Neural progenitor cell (in vitro differentiated cells): ENCODE measurements around the gene SZRD1. TPM values are rescaled to one million over a fixed set of nuclear protein-coding genes. Genes with fewer than 3 reads are reported as not detected.

Source experiments
- DNase-seq: peaks from one replicate; pipeline ENCODE4 v3.0.0-alpha.2; 2016; ENCODE audit warnings: low spot score
- H2AFZ ChIP-seq: fragments of 200-600 bp; sonication (generic); replicated peaks from 2 replicates; pipeline ENCODE4 v1.6.1; 2016; ENCODE audit warnings: antibody characterized with exemption
- H3F3A ChIP-seq: fragments of 200-600 bp; sonication (generic); 2 replicates; pipeline ENCODE4 v1.6.1; 2016; ENCODE audit warnings: antibody characterized with exemption, low read depth
- H3K27ac ChIP-seq: fragments of 200-600 bp; sonication (generic); 2 replicates; pipeline ENCODE4 v1.5.1; 2016; ENCODE audit warnings: mild to moderate bottlenecking
- H3K27me3 ChIP-seq: fragments of 200-600 bp; sonication (generic); 2 replicates; pipeline ENCODE4 v1.6.1; 2016; ENCODE audit warnings: mild to moderate bottlenecking, moderate library complexity
- H3K36me3 ChIP-seq: fragments of 200-600 bp; sonication (generic); 2 replicates; pipeline ENCODE4 v1.5.1; 2016
- H3K4me1 ChIP-seq: fragments of 200-600 bp; sonication (generic); 2 replicates; pipeline ENCODE4 v1.6.1; 2016; ENCODE audit warnings: mixed run types
- H3K4me2 ChIP-seq: fragments of 200-600 bp; sonication (generic); 2 replicates; pipeline ENCODE4 v1.6.1; 2016
- H3K4me3 ChIP-seq: fragments of 200-600 bp; sonication (generic); 2 replicates; pipeline ENCODE4 v1.5.1; 2016
- H3K79me2 ChIP-seq: fragments of 200-600 bp; sonication (generic); 2 replicates; pipeline ENCODE4 v1.6.1; 2016; ENCODE audit warnings: low read depth
- H3K9ac ChIP-seq: fragments of 200-600 bp; sonication (generic); 2 replicates; pipeline ENCODE4 v1.6.1; 2016
- H3K9me3 ChIP-seq: fragments of 200-600 bp; sonication (generic); 2 replicates; pipeline ENCODE4 v1.5.1; 2016; ENCODE audit warnings: low read depth
- H4K20me1 ChIP-seq: fragments of 200-600 bp; sonication (generic); 2 replicates; pipeline ENCODE4 v1.6.1; 2016; ENCODE audit warnings: low read depth
- H3K27ac Mint-ChIP-seq: 3 replicates; pipeline ENCODE4 v1.8.0; 2021; ENCODE audit warnings: mixed read lengths
- H3K27me3 Mint-ChIP-seq: 2 replicates; pipeline ENCODE4 v1.8.0; 2022; ENCODE audit warnings: low read depth, mild to moderate bottlenecking, inconsistent platforms, moderate library complexity, mixed read lengths; ENCODE audit not compliant: insufficient read depth
- H3K36me3 Mint-ChIP-seq: 3 replicates; pipeline ENCODE4 v1.8.0; 2021; ENCODE audit warnings: mixed read lengths
- H3K4me1 Mint-ChIP-seq: 3 replicates; pipeline ENCODE4 v1.8.0; 2021; ENCODE audit warnings: mixed read lengths
- H3K4me3 Mint-ChIP-seq: 3 replicates; pipeline ENCODE4 v1.8.0; 2021; ENCODE audit warnings: mild to moderate bottlenecking, moderate library complexity, mixed read lengths
- H3K9me3 Mint-ChIP-seq: 3 replicates; pipeline ENCODE4 v1.8.0; 2020; ENCODE audit warnings: mixed read lengths
- CTCF ChIP-seq: fragments of 200-600 bp; sonication (generic); IDR thresholded peaks from 2 replicates; pipeline ENCODE4 v1.5.1; 2017; ENCODE audit warnings: antibody characterized with exemption, mild to moderate bottlenecking
- EZH2 ChIP-seq: fragments of 200-600 bp; sonication (generic); IDR thresholded peaks from 2 replicates; pipeline ENCODE4 v1.6.1; 2017; ENCODE audit warnings: antibody characterized with exemption, mild to moderate bottlenecking, moderate library complexity
- EZH2phosphoT487 ChIP-seq: fragments of 200-600 bp; sonication (generic); IDR thresholded peaks from 2 replicates; pipeline ENCODE4 v1.6.1; 2017; ENCODE audit warnings: antibody characterized with exemption
- total RNA-seq: library from RNA; depleted of rRNA; stranded (reverse); fragments of >200 nt; gene quantifications from 2 replicates; pipeline ENCODE4 v1.2.3, GENCODE V29; 2015; ENCODE audit warnings: low replicate concordance

SZRD1 gene
- total RNA-seq, 1 donor from 2014 or later = 50.2 TPM

DNA sequence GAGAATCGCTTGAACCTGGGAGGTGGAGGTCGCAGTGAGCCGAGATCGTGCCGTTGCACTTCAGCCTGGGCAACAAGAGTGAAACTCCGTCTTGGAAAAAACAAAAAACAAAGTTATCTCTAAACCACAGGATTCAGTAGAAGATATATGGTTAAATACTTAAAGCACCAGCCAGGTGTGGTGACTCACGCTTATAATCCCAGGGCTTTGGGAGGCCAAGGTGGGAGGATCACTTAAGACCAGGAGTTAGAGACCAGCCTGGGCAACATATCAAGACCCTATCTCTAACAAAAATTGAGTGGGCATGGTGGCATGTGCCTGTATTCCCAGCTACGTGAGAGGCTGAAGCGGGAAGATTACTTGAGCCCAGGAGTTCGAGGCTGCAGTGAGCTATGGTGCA, 79.1 kb downstream of the SZRD1 start:
- Histone ChIP-seq H3K27me3 (no peaks in the 10 kb centered on the region), H3K79me2 (peaks cover 19% of the 10 kb centered on the region), H3F3A (no peaks in the 10 kb centered on the region), H3K4me3 (no peak overlapping the region), H2AFZ (no peak overlapping the region), H3K36me3 (no peaks in the 10 kb centered on the region), H3K4me2 (no peak overlapping the region), H3K4me1 (peaks cover 5% of the 10 kb centered on the region), H4K20me1 (peaks cover 19% of the 10 kb centered on the region), H3K9ac (no peak overlapping the region), H3K27ac (no peak overlapping the region), H3K9me3 (no peaks in the 10 kb centered on the region)
- H3K27ac Mint-ChIP-seq = no peak overlapping the region
- peaks cover 9% of the 10 kb centered on the region for H3K4me1 Mint-ChIP-seq
- H3K36me3 Mint-ChIP-seq = peaks cover 21% of the 10 kb centered on the region
- TF ChIP-seq CTCF = no peak
- TF ChIP-seq EZH2 = no peak
- no peak for TF ChIP-seq EZH2phosphoT487
- DNase-seq = no peak
- H3K9me3 Mint-ChIP-seq = no peaks in the 10 kb centered on the region
- peaks cover 2% of the 10 kb centered on the region for H3K27me3 Mint-ChIP-seq
- no peak overlapping the region for H3K4me3 Mint-ChIP-seq

DNA sequence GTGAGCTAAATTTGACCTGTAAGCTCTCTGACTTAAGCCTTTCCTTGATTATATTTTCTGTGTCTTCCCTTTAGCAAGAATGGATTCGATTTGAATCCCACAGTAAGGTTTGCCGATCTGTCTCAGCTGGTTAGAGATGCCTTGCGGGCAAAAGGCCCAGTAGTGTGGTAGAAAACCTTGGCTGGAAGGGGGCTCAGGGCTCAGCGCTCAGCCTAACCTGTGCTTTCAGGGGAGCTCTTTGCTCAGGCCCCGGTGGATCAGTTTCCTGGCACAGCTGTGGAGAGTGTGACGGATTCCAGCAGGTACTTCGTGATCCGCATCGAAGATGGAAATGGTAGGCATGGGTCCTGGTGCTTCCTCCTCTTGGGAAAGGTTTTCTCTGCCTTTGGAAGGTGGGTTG, 80.6 kb downstream of the SZRD1 start:
- H3K27me3 ChIP-seq = no peaks in the 10 kb centered on the region
- H3K9ac ChIP-seq = no peak overlapping the region
- no peak overlapping the region for H3K4me2 ChIP-seq
- TF ChIP-seq EZH2 = no peak
- TF ChIP-seq CTCF = no peak
- no peak for TF ChIP-seq EZH2phosphoT487
- H3K79me2 ChIP-seq = peaks cover 4% of the 10 kb centered on the region
- H3K27me3 Mint-ChIP-seq = peaks cover 2% of the 10 kb centered on the region
- H3K36me3 ChIP-seq = no peaks in the 10 kb centered on the region
- no peak for DNase-seq
- no peaks in the 10 kb centered on the region for H3K4me1 ChIP-seq
- H3F3A ChIP-seq = no peaks in the 10 kb centered on the region
- no peaks in the 10 kb centered on the region for H3K9me3 Mint-ChIP-seq
- peaks cover 4% of the 10 kb centered on the region for H4K20me1 ChIP-seq
- no peak overlapping the region for H3K4me3 ChIP-seq
- H3K4me1 Mint-ChIP-seq = no peaks in the 10 kb centered on the region
- H3K27ac ChIP-seq = no peak overlapping the region
- H3K4me3 Mint-ChIP-seq = no peak overlapping the region
- H3K9me3 ChIP-seq = no peaks in the 10 kb centered on the region
- peaks cover 27% of the 10 kb centered on the region for H3K36me3 Mint-ChIP-seq
- H2AFZ ChIP-seq = no peak overlapping the region
- H3K27ac Mint-ChIP-seq = no peak overlapping the region

Other genes with a start within 250 kb of the SZRD1 start
- gene EPHA2, start 211.2 kb upstream of the SZRD1 start, total RNA-seq = 14.9 and 40.9 TPM in 2 replicates
- gene ARHGEF19, start 154.6 kb upstream of the SZRD1 start, total RNA-seq = 10.9 and 22.2 TPM in 2 replicates
- gene CPLANE2, start 130.1 kb upstream of the SZRD1 start, total RNA-seq = 3.0 and 11.4 TPM in 2 replicates
- 18.8 and 24.7 TPM in 2 replicates for gene FBXO42, start 14.8 kb upstream of the SZRD1 start, total RNA-seq
- not detected in 2 replicates for gene SPATA21, start 70.2 kb downstream of the SZRD1 start, total RNA-seq
- 46.6 and 51.0 TPM in 2 replicates for gene NECAP2, start 73.5 kb downstream of the SZRD1 start, total RNA-seq
- gene RNU1-1, start 147.0 kb downstream of the SZRD1 start, total RNA-seq = under 0.01 TPM in 2 replicates
- 54.9 and 69.9 TPM in 2 replicates for gene NBPF1, start 246.3 kb downstream of the SZRD1 start, total RNA-seq